Raji (cell line): ENCODE measurements around the gene JADE3.

Experiments used
- POLR2A ChIP-seq: IDR thresholded peaks from 2 replicates; pipeline ENCODE4 v1.6.1; 2011; ENCODE audit warnings: low read depth, low read length, control low read depth; ENCODE audit not compliant: insufficient read depth

Gene JADE3

DNA sequence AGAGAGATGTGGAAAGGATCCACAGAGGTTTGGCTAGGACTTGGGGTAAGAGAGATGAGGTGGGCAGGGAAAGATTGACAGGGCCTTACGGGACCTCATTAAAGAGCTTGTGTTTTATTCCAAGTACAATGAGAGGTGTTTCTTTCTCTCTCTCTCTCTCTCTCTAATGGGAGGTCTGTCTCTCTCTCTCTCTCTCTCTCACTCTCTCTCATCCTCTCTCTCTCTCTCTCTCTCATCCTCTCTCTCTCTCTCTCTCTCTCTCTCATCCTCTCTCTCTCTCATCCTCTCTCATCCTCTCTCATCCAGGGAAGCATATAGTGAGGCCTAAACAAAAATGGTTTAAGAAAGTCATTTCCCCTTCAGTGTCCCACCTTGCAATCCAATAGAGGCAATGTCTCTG is 5.4 kb downstream of the JADE3 start:
- no peak for TF ChIP-seq POLR2A

DNA sequence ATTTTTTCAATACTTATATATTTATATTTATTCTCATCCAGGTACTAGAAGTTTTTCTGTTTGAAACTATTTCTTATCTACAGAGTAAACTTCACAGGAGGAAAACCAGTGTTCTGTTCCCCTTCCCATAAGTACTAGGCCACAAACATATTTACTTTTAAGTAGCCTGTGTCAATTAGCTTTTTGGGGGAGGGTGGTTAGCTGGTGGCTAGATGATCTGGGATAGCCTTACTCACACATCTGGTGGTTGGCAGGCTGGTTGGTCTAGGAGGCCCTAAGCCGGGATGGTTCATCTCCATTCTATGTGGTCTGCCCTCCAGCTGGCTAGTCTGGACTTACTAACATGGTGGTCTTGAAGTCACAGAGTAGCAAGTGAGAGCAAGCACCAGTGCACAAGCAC is 6.2 kb downstream of the JADE3 start:
- no peak for TF ChIP-seq POLR2A

DNA sequence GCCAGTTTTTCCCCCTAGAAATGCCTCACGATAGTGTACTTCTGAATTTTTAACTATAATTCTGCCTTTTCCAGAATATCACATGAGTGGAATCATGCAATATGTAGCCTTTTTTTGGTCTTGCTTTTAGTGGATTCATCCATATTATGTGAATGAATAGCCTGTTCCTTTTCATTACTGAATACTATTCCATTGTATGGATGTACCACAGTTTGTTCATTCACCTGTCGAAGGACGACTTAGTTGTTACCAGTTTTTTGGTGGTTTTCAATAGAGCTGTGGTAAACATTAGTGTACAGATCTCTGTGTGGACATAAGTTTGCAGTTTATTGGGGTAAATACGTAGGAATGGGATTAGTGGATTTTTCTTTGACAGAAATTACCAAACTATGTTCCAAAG is 8.0 kb downstream of the JADE3 start:
- no peak for TF ChIP-seq POLR2A

DNA sequence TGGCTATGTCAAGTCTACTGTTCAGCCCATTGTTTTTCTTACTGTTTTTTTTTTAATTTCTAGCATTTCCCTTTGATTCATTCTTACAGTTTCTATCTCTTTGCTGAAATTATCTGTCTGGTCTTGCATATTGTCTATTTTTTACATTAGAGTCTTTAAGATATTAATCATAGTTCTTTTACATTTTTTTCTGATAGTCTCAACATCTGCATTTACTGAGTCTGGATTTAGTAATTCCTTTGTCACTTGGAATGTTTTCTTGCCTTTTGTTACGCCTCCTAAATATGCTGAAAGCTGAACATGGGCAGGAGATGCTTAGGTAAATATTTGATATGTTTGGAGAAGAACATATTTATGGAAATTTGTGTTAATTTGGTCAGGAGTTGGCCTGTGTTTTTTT is 10.4 kb downstream of the JADE3 start:
- TF ChIP-seq POLR2A: no peak

DNA sequence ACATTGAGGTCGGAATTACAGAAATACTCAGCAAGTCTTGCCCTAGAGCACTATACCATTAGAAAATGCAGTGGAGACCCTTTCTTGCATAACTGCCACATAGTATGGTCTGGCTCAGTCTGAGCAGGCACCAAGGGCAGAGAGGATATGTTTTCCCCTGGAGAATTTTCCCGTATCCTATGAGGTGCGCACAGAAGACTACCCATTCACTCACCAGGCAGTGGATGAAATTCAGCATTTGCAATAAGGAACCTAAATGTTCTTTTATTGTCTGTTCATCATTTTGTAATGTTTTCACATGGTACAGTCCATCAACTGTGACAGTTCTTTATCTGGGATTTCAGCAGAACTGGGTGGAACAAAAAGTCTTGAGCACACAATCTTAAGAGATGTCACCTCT is 15.5 kb downstream of the JADE3 start:
- no peak for TF ChIP-seq POLR2A

DNA sequence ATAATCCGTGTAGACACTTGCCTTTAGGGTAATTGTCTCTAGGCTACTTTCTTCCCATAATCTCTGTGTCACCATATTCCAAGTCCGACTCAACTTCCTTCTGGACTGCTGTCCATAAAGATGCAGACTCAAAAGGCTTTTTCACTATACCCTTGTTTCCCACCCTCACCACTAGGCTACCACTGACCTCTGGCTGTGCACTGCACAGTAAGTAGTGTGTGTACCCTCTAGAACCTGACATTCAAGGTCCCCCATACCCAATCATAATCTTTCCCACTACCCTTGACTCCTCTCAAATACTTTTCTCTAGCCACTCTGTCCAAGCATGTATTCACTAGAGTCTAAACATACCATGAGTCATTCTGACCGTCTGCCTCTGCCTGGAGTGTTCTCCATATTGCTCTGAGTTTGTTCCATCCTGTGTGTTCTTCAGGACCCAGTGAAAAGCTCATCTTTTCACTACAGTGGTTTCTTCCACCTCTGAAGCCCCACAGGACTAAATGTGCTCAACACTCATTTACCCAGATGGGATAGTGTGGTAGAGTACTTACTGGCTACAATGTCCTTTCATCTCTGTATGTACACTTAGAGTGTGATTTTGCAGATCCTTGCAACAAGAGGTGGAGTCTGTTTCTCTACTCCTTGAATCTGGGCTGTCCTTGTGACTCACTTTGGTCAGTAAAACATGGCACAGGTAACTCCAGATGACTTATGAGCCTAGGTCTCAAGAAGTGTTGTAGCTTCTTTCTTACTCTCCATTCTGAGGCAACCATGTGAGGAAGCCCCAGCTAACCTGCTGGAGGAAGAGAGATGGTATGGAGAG is 17.4 kb downstream of the JADE3 start:
- no peak for TF ChIP-seq POLR2A

DNA sequence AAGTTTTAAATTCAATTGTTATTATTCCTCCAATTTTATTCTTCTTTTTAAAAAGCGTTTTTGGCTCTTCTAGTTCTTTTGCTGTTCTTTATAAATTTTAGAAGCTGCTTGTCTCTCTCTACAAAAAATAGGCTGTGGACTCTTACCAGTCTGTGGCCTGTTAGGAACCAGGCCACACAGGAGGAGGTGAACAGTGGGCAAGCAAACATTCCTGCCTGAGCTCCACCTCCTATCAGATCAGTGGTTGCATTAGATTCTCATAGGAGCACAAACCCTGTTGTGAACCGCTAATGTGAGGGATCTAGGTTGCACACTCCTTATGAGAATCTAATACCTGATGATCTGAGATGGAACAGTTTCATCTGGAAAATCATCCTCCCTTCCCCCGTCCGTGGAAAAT is 23.1 kb downstream of the JADE3 start:
- TF ChIP-seq POLR2A: no peak

DNA sequence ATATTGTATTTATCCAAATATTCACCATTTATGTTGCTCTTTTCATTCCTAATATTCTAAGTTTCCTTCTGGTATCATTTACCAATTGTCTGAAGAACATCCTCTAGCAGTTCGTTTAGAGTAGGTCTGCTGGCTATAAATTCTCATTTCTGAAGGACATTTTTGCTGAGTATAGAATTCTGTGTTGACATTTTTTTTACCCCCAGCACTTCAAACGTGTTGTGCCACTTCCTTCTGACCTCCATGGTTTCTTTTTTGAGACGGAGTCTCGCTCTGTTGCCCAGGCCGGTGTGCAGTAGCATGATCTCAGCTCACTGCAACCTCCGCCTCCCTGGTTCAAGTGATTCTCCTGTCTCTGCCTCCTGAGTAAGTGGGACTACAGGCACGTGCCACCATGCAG is 26.4 kb downstream of the JADE3 start:
- no peak for TF ChIP-seq POLR2A

DNA sequence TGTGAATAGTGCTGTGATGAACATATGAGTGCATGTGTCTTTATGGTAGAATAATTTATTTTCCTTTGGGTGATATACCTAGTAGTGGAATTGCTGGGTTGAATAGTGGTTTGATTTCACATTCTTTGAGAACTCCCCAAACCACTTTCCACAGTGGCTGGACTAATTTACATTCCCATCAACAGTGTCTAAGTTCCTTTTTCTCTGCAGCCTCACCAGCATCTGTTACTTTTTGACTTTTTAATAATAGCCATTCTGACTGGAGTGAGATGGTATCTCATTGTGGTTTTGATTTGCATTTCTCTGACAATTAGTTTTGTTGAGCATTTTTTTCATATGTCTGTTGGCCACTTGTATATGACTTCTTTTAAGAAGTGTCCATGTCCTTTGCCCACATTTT is 29.1 kb downstream of the JADE3 start:
- TF ChIP-seq POLR2A: no peak

DNA sequence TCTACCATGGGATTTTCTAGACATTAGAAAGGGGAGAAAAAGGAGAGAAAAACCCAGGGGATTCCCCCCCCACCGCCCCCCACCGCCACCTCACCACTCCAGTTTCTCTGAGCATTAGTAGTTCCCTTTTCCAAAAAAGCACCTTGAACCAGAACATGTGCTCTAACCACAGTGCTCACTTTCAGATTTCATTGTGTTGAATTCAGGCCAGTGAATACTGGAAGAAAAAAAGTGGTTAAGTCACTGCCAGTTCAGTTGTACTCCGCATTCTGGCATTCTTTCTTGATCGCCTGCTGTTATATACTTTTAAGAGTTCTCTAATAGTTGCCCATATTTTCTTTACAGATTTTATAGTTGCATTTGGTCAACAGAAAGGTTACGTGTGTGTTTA is 40.9 kb downstream of the JADE3 start:
- TF ChIP-seq POLR2A: no peak

DNA sequence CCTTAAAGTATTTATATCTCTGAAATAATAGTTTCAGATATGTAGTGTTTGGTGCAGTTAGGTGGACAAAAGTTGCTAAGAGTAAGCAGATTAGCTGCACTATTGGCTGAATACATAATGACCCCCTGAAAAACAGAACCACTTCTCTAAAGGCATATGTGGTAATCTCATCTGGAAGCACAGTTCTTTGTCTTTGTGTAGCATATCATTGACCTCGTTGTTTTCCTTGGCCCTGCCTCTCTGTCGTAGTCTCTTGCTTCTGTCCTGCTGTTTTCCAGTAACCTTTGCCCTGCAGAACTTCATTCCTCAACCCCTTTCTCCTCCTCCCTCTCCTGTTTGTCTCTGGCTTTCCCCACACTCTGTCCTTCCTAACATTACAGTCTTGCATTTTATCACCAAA is 41.4 kb downstream of the JADE3 start:
- no peak for TF ChIP-seq POLR2A

DNA sequence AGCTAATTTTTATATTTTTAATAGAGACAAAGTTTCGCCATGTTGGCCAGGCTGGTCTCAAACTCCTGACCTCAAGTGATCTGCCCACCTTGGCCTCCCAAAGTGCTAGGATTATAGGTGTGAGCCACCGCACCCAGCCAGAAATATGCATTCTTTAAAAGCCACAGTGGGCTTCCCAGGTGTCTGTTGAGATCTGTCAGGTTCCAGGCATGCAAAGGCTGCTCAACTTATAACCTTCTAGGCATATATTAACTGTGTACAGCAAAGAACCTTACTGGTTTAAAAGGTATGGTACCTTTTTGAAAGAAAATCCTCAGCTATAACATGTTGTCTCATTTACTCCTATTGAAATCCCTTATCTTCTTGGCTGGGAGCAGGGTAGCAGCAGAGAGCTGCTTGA is 42.5 kb downstream of the JADE3 start:
- no peak for TF ChIP-seq POLR2A

DNA sequence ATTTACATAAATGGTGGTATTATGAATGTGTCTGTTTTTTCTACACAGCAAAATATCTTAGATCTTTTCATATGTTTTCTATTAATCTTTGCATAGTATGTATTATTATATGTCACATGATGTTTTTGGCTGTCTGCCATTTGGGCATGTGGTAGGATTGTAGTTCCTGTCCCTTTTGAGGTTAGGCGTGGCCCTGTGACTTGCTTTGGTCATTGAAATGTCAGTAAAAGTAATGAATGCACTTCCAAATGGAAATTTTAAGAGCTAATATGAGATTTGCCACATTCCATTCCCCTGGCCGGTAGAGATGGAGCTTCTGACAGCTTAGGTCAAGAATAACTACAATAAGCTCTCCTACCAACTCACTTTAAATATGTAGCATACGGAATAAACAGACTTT is 45.1 kb downstream of the JADE3 start:
- no peak for TF ChIP-seq POLR2A

DNA sequence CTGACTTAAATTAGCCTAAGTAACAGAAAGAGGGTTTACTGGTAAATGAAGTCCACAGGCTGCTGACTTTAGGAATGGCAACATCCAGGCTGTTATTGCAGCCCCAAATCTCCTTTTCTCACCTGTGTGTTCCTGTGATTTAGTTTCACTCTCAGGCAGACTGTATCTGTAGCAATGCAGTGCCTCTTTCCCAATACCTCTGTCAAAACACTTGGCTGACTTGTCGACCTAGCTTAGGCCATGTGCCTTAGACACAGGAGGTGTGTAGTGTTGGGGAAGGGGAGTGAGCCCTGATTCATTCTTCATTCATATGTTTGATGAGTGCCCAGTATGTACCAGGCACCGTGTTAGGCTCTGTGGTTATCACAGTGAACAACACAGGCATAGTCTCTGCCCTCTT is 46.9 kb downstream of the JADE3 start:
- TF ChIP-seq POLR2A: no peak

DNA sequence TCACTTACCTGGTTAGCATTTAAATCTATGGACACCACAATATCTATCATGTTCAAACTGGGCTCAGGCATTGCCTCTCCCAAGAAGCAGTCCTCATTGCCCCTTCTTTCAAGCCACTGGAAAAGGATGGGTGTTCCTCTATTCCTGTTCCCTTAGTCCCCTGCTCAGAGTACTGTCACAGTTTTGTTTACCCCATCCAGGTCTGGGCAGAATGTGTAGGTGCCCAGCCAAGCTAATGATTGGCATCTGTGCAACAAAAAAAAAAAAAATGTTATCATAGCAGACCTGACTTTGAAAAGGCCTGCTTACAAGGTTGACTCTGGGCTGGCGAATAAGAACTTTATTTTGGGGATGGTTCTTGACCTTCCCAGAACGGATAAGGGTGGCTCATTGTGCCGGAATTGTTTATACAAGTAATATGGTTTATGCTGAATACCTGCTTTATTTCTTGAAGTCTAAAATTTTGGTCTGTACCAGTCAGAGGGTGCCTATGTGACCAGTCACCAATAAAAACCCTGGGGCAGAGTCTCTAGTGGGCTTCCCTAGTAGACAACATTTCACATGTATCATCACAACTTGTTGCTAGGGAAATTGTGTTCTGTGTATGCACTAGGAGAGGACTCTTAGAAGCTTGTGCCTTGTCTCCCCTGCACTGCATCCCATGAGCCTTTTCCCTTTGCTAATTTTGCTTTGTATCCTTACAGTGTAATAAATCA is 47.9 kb downstream of the JADE3 start:
- TF ChIP-seq POLR2A: no peak

DNA sequence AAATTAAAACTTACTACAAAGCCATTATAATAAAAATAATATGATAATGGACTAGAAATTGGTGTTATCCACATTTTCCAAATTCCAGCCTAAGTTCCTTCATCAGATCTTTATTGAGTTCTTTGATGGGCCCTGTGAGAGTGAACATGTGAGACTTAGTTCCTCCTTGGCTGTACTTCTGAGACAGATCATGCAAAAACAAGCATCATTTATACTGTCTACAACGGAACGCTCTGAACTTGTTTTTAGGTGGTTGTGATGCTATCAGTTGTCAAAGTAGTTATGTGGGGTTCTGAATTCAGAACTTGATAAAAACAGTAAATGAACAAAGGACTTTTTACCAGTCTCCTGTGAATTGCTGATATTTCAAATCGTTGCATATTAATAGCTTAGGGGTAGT is 48.9 kb downstream of the JADE3 start:
- TF ChIP-seq POLR2A: no peak
